ENCODE data around the gene STYXL1.
A peak's percentile ranks its signal among the peaks of the same experiment; 100 is the strongest.

The STYXL1 gene

GRCh38 chr7:76066716-76067503, 19.1 kb upstream of the STYXL1 start:
- Histone ChIP-seq H3K14ac (ENCODE audit: low read length) (peak overlapping the region; percentile 47), H3K4me2 (ENCODE audit: insufficient read depth, low read length, poor library complexity, severe bottlenecking) (no peak overlapping the region), H3K27ac (replicated peaks; ENCODE audit: low read length) (no peak overlapping the region), H2BK15ac (ENCODE audit: low read length) (no peak overlapping the region), H3K4ac (ENCODE audit: low read length) (no peak overlapping the region), H2AK5ac (ENCODE audit: low read depth, low read length) (no peak overlapping the region), H2BK120ac (ENCODE audit: low read depth, low read length) (no peak overlapping the region), H3K4me3 (ENCODE audit: low read length in 2 of 2) (no peak overlapping the region), H3K9ac (ENCODE audit: low read depth, low read length, poor library complexity) (no peak overlapping the region), H4K91ac (ENCODE audit: low read depth, low read length, poor library complexity) (no peak overlapping the region), H3K79me1 (ENCODE audit: low read depth, low read length) (peaks cover 5% of the 10 kb centered on the region), H3K9me3 (replicated peaks in 1 of 2; ENCODE audit: control insufficient read depth in 2 of 2, insufficient read depth in 1 of 2, low read depth in 1 of 2, low read length in 2 of 2) (peaks cover 0 to 2% of the 10 kb centered on the region in 2 donors), H3K18ac (ENCODE audit: low read length) (no peak overlapping the region), H3K36me3 (replicated peaks in 1 of 2; ENCODE audit: control insufficient read depth in 2 of 2, insufficient read depth in 2 of 2, low read length in 2 of 2) (peaks cover 40 to 58% of the 10 kb centered on the region in 2 donors), H4K8ac (ENCODE audit: low read depth, low read length) (no peak overlapping the region), H3K4me1 (ENCODE audit: control insufficient read depth in 2 of 2, insufficient read depth in 1 of 2, low read depth in 1 of 2, low read length in 2 of 2) (no peaks in the 10 kb centered on the region), H2BK12ac (ENCODE audit: low read length) (peak overlapping the region; percentile 10), H2AFZ (ENCODE audit: low read length) (no peak overlapping the region), H3K27me3 (ENCODE audit: control insufficient read depth in 3 of 3, insufficient read depth in 3 of 3, low read depth in 1 of 3, low read length in 3 of 3) (no peaks in the 10 kb centered on the region), H2BK5ac (ENCODE audit: low read length) (no peak overlapping the region), H3K23ac (ENCODE audit: low read depth, low read length, poor library complexity) (no peak overlapping the region)
- no CpG with 5 or more reads among the region's 14 CpGs for WGBS, 2 donors (ENCODE audit: extremely low coverage in 2 of 2, insufficient read length in 2 of 2, insufficient replicate concordance in 1 of 2)
- DNase-seq (ENCODE audit: low spot score) = no peak

GRCh38 chr7:76065016-76065612, 17.3 kb upstream of the STYXL1 start:
- no peak overlapping the region for H3K18ac ChIP-seq (ENCODE audit: low read length)
- no peak overlapping the region for H3K4me3 ChIP-seq (ENCODE audit: low read length in 2 of 2)
- H2BK12ac ChIP-seq (ENCODE audit: low read length) = no peak overlapping the region
- no peak overlapping the region for H2BK120ac ChIP-seq (ENCODE audit: low read depth, low read length)
- no peak for DNase-seq (ENCODE audit: low spot score)
- H3K79me1 ChIP-seq (ENCODE audit: low read depth, low read length) = peaks cover 5% of the 10 kb centered on the region
- no peak overlapping the region for H3K14ac ChIP-seq (ENCODE audit: low read length)
- H3K9ac ChIP-seq (ENCODE audit: low read depth, low read length, poor library complexity) = no peak overlapping the region
- H4K91ac ChIP-seq (ENCODE audit: low read depth, low read length, poor library complexity) = no peak overlapping the region
- H3K4ac ChIP-seq (ENCODE audit: low read length) = no peak overlapping the region
- H3K9me3 ChIP-seq (replicated peaks in 1 of 2; ENCODE audit: control insufficient read depth in 2 of 2, insufficient read depth in 1 of 2, low read depth in 1 of 2, low read length in 2 of 2) = peaks cover 0 to 2% of the 10 kb centered on the region in 2 donors
- H2AFZ ChIP-seq (ENCODE audit: low read length) = no peak overlapping the region
- H2AK5ac ChIP-seq (ENCODE audit: low read depth, low read length) = no peak overlapping the region
- no peak overlapping the region for H2BK15ac ChIP-seq (ENCODE audit: low read length)
- H4K8ac ChIP-seq (ENCODE audit: low read depth, low read length) = no peak overlapping the region
- H3K27me3 ChIP-seq (ENCODE audit: control insufficient read depth in 3 of 3, insufficient read depth in 3 of 3, low read depth in 1 of 3, low read length in 3 of 3) = no peaks in the 10 kb centered on the region
- H3K36me3 ChIP-seq (replicated peaks in 1 of 2; ENCODE audit: control insufficient read depth in 2 of 2, insufficient read depth in 2 of 2, low read length in 2 of 2) = peaks cover 54 to 76% of the 10 kb centered on the region in 2 donors
- no peak overlapping the region for H3K4me2 ChIP-seq (ENCODE audit: insufficient read depth, low read length, poor library complexity, severe bottlenecking)
- WGBS, 2 donors (ENCODE audit: extremely low coverage in 2 of 2, insufficient read length in 2 of 2, insufficient replicate concordance in 1 of 2) = no CpG with 5 or more reads among the region's 14 CpGs
- H3K4me1 ChIP-seq (ENCODE audit: control insufficient read depth in 2 of 2, insufficient read depth in 1 of 2, low read depth in 1 of 2, low read length in 2 of 2) = no peaks in the 10 kb centered on the region
- H3K23ac ChIP-seq (ENCODE audit: low read depth, low read length, poor library complexity) = no peak overlapping the region
- H3K27ac ChIP-seq (replicated peaks; ENCODE audit: low read length) = no peak overlapping the region
- H2BK5ac ChIP-seq (ENCODE audit: low read length) = no peak overlapping the region

DNA sequence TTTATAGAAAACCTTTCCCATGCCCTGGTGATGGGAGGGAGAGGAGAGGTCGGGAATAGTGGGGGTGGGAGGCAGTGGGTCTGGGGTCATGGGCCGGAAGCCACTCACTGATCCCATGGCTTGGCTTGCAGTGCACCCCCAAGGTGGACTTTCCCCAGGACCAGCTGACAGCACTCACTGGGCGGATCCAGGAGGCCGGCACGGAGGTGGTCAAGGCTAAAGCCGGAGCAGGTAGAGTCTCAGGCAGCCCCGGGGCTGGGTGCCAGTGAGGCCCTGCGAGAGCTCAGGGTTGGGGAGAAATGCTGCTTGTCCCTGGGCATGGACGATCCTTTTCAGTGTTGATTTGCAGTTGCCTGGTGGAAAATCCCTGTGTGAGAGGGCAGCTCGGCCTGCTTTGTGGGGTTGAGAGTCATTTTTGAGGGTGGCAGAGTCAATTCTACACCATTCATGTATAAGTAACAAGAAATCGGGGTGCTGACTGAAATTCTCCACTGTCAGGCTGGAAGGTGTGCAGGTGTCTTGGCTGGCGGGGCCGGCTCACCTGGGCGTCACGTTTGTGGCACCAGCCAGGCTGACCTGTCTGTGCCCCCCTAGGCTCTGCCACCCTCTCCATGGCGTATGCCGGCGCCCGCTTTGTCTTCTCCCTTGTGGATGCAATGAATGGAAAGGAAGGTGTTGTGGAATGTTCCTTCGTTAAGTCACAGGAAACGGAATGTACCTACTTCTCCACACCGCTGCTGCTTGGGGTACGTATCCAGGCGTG, 16.6 kb upstream of the STYXL1 start:
- Histone ChIP-seq H2AFZ (ENCODE audit: low read length) (no peak overlapping the region), H2AK5ac (ENCODE audit: low read depth, low read length) (no peak overlapping the region), H3K23ac (ENCODE audit: low read depth, low read length, poor library complexity) (no peak overlapping the region), H3K4me1 (ENCODE audit: control insufficient read depth in 2 of 2, insufficient read depth in 1 of 2, low read depth in 1 of 2, low read length in 2 of 2) (no peaks in the 10 kb centered on the region), H3K18ac (ENCODE audit: low read length) (no peak overlapping the region), H3K27me3 (ENCODE audit: control insufficient read depth in 3 of 3, insufficient read depth in 3 of 3, low read depth in 1 of 3, low read length in 3 of 3) (no peaks in the 10 kb centered on the region), H3K4me2 (ENCODE audit: insufficient read depth, low read length, poor library complexity, severe bottlenecking) (no peak overlapping the region), H3K36me3 (replicated peaks in 1 of 2; ENCODE audit: control insufficient read depth in 2 of 2, insufficient read depth in 2 of 2, low read length in 2 of 2) (peaks cover 61 to 83% of the 10 kb centered on the region in 2 donors), H3K79me1 (ENCODE audit: low read depth, low read length) (peaks cover 5% of the 10 kb centered on the region), H2BK12ac (ENCODE audit: low read length) (no peak overlapping the region), H2BK120ac (ENCODE audit: low read depth, low read length) (no peak overlapping the region), H3K14ac (ENCODE audit: low read length) (no peak overlapping the region), H2BK15ac (ENCODE audit: low read length) (no peak overlapping the region), H3K9ac (ENCODE audit: low read depth, low read length, poor library complexity) (no peak overlapping the region), H3K27ac (replicated peaks; ENCODE audit: low read length) (no peak overlapping the region), H3K4me3 (ENCODE audit: low read length in 2 of 2) (no peak overlapping the region), H3K4ac (ENCODE audit: low read length) (no peak overlapping the region), H3K9me3 (replicated peaks in 1 of 2; ENCODE audit: control insufficient read depth in 2 of 2, insufficient read depth in 1 of 2, low read depth in 1 of 2, low read length in 2 of 2) (peaks cover 0 to 2% of the 10 kb centered on the region in 2 donors), H2BK5ac (ENCODE audit: low read length) (no peak overlapping the region), H4K8ac (ENCODE audit: low read depth, low read length) (no peak overlapping the region), H4K91ac (ENCODE audit: low read depth, low read length, poor library complexity) (no peak overlapping the region)
- WGBS, 2 donors (ENCODE audit: extremely low coverage in 2 of 2, insufficient read length in 2 of 2, insufficient replicate concordance in 1 of 2) = no CpG with 5 or more reads among the region's 24 CpGs
- no peak for DNase-seq (ENCODE audit: low spot score)

DNA sequence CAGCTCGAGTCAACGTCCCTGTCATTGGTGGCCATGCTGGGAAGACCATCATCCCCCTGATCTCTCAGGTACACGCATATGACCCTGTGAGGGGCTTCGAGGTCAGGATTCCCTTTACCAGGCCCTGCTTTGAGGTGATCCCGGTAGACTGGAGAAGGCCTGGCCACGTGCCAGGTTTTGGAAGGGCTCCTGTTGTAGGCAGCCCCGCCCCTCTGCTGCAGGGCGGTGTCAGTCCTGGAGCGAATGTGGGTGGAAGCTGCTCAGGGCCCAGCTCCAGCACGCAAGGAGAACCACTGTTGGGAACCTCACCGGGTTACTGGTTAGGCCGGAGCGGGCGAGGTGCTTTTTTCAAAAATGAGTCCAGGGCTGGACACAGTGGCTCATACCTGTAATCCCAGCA, 15.7 kb upstream of the STYXL1 start:
- Histone ChIP-seq H3K27me3 (ENCODE audit: control insufficient read depth in 3 of 3, insufficient read depth in 3 of 3, low read depth in 1 of 3, low read length in 3 of 3) (no peaks in the 10 kb centered on the region), H2BK120ac (ENCODE audit: low read depth, low read length) (no peak overlapping the region), H3K18ac (ENCODE audit: low read length) (no peak overlapping the region), H3K4ac (ENCODE audit: low read length) (no peak overlapping the region), H2AK5ac (ENCODE audit: low read depth, low read length) (no peak overlapping the region), H2AFZ (ENCODE audit: low read length) (no peak overlapping the region), H3K23ac (ENCODE audit: low read depth, low read length, poor library complexity) (peak overlapping the region; percentile 17), H3K79me1 (ENCODE audit: low read depth, low read length) (peaks cover 3% of the 10 kb centered on the region), H3K4me3 (ENCODE audit: low read length in 2 of 2) (no peak overlapping the region), H3K36me3 (replicated peaks in 1 of 2; ENCODE audit: control insufficient read depth in 2 of 2, insufficient read depth in 2 of 2, low read length in 2 of 2) (peaks cover 68 to 91% of the 10 kb centered on the region in 2 donors), H3K9me3 (replicated peaks in 1 of 2; ENCODE audit: control insufficient read depth in 2 of 2, insufficient read depth in 1 of 2, low read depth in 1 of 2, low read length in 2 of 2) (peaks cover 0 to 2% of the 10 kb centered on the region in 2 donors), H2BK12ac (ENCODE audit: low read length) (no peak overlapping the region), H3K14ac (ENCODE audit: low read length) (no peak overlapping the region), H3K4me1 (ENCODE audit: control insufficient read depth in 2 of 2, insufficient read depth in 1 of 2, low read depth in 1 of 2, low read length in 2 of 2) (no peaks in the 10 kb centered on the region), H3K9ac (ENCODE audit: low read depth, low read length, poor library complexity) (no peak overlapping the region), H4K91ac (ENCODE audit: low read depth, low read length, poor library complexity) (no peak overlapping the region), H3K4me2 (ENCODE audit: insufficient read depth, low read length, poor library complexity, severe bottlenecking) (no peak overlapping the region), H4K8ac (ENCODE audit: low read depth, low read length) (no peak overlapping the region), H2BK15ac (ENCODE audit: low read length) (no peak overlapping the region), H3K27ac (replicated peaks; ENCODE audit: low read length) (no peak overlapping the region), H2BK5ac (ENCODE audit: low read length) (no peak overlapping the region)
- DNase-seq (ENCODE audit: low spot score) = no peak
- WGBS, 2 donors (ENCODE audit: extremely low coverage in 2 of 2, insufficient read length in 2 of 2, insufficient replicate concordance in 1 of 2) = no CpG with 5 or more reads among the region's 14 CpGs
